HCT116 (cell line): Measurements from ENCODE around the gene CPT1B. TPM values are rescaled to one million over a fixed set of nuclear protein-coding genes. Genes with fewer than 3 reads are reported as not detected.

ENCODE experiments used
- ATAC-seq: fragments of 200-7000 bp; cut with Tn5 transposase; 2 replicates; pipeline ENCODE4 v1.9.1; 2020; ENCODE audit warnings: mild to moderate bottlenecking, moderate library complexity
- BruUV-seq: library from RNA; stranded (reverse); fragments of 400-500 nt; replicated peaks from 2 replicates; lab custom pipeline; 2021; lab: Mats Ljungman, UMichigan
- CTCF ChIA-PET: fragments of 300-600 bp; sonication (Branson Sonifier 250); formaldehyde crosslinking; loops from one replicate; lab custom pipeline; 2021; ENCODE audit warnings: antibody characterized with exemption; lab: Charles Lee
- POLR2A ChIA-PET: fragments of 300-600, 350-600 bp; sonication (Branson Sonifier 250); formaldehyde crosslinking; loops from one replicate; lab custom pipeline; 2021; ENCODE audit warnings: antibody characterized with exemption; lab: Charles Lee
- RAD21 ChIA-PET, 2 experiments: fragments of 300-600 bp; sonication (Branson Sonifier 250); formaldehyde crosslinking; loops; one replicate each; lab custom pipeline; 2023; ENCODE audit warnings: low total read pairs in 2 of 2; ENCODE audit not compliant: uncharacterized antibody in 2 of 2, unreplicated experiment in 2 of 2, low non-redundant PET in 1 of 2; lab: Charles Lee
- DNase-seq: peaks from one replicate; pipeline ENCODE4 v3.0.0-alpha.2; 2010; ENCODE audit warnings: low read depth, low spot score
- H2AFZ ChIP-seq: fragments of 200-600 bp; shearing (Covaris generic), sonication (generic); 2 replicates; pipeline ENCODE4 v1.6.1; 2017; ENCODE audit warnings: low read depth, mixed run types, mixed read lengths, antibody characterized with exemption, low read length; ENCODE audit not compliant: poor library complexity, severe bottlenecking
- H3K27ac ChIP-seq: 2 replicates; pipeline ENCODE4 v1.5.1; 2012; ENCODE audit warnings: low read depth, low read length
- H3K27me3 ChIP-seq: fragments of 200-600 bp; sonication (generic); 2 replicates; pipeline ENCODE4 v1.6.1; 2016; ENCODE audit warnings: mixed run types, low read length, mixed read lengths; ENCODE audit not compliant: insufficient read depth
- H3K36me3 ChIP-seq, 2 experiments: fragments of 200-500 bp in 1 of 2; fragments of 200-600 bp in 1 of 2; sonication (Bioruptor generic) in 1 of 2; sonication (generic) in 1 of 2; 2 replicates each; pipeline versions ENCODE4 v1.5.1 to v1.6.1; 2014 to 2016; ENCODE audit warnings: low read length in 2 of 2, inconsistent platforms in 1 of 2, mixed read lengths in 1 of 2, mixed run types in 1 of 2; ENCODE audit not compliant: insufficient read depth in 2 of 2, control insufficient read depth in 1 of 2
- H3K4me1 ChIP-seq, 2 experiments: fragments of 200-600 bp in 1 of 2; sonication (generic) in 1 of 2; 2 replicates each; pipeline versions ENCODE4 v1.5.1 to v1.6.1; 2012 to 2017; ENCODE audit warnings: low read length in 2 of 2, inconsistent platforms in 1 of 2, mild to moderate bottlenecking in 1 of 2, mixed read lengths in 1 of 2, mixed run types in 1 of 2, moderate library complexity in 1 of 2; ENCODE audit not compliant: insufficient read depth in 2 of 2, control insufficient read depth in 1 of 2
- H3K4me2 ChIP-seq: fragments of 200-600 bp; sonication (generic); 2 replicates; pipeline ENCODE4 v1.6.1; 2017; ENCODE audit warnings: mixed run types, low read length, mixed read lengths
- H3K4me3 ChIP-seq, 2 experiments: fragments of 200-600 bp in 1 of 2; sonication (generic) in 1 of 2; replicated peaks in 1 of 2; 2 replicates each; pipeline ENCODE4 v1.5.1; 2011 to 2016; ENCODE audit warnings: low read length in 2 of 2, control low read depth in 1 of 2, low read depth in 1 of 2, mild to moderate bottlenecking in 1 of 2, mixed read lengths in 1 of 2, mixed run types in 1 of 2
- H3K79me2 ChIP-seq: fragments of 200-600 bp; sonication (generic); 2 replicates; pipeline ENCODE4 v1.6.1; 2017; ENCODE audit warnings: mild to moderate bottlenecking, mixed run types, low read length, moderate library complexity, mixed read lengths; ENCODE audit not compliant: insufficient read depth
- H3K9ac ChIP-seq: fragments of 200-600 bp; sonication (generic); 2 replicates; pipeline ENCODE4 v1.6.1; 2016; ENCODE audit warnings: low read length, mixed read lengths
- H3K9me2 ChIP-seq: fragments of 200-600 bp; sonication (generic), shearing (Covaris generic); 2 replicates; pipeline ENCODE4 v1.6.1; 2017; ENCODE audit warnings: mixed run types, mild to moderate bottlenecking, moderate library complexity; ENCODE audit not compliant: insufficient read depth
- H3K9me3 ChIP-seq, 2 experiments: fragments of 200-500 bp in 1 of 2; fragments of 200-600 bp in 1 of 2; sonication (Bioruptor generic) in 1 of 2; sonication (generic) in 1 of 2; 2 replicates each; pipeline ENCODE4 v1.6.1; 2014 to 2017; ENCODE audit warnings: low read length in 2 of 2, mixed read lengths in 2 of 2, inconsistent platforms in 1 of 2, low read depth in 1 of 2, mild to moderate bottlenecking in 1 of 2, mixed run types in 1 of 2, moderate library complexity in 1 of 2; ENCODE audit not compliant: control insufficient read depth in 1 of 2, insufficient read depth in 1 of 2
- H4K20me1 ChIP-seq: fragments of 200-600 bp; sonication (generic), shearing (Covaris generic); 2 replicates; pipeline ENCODE4 v1.6.1; 2017; ENCODE audit warnings: mixed run types, mild to moderate bottlenecking, moderate library complexity; ENCODE audit not compliant: insufficient read depth
- CBX3 ChIP-seq: IDR thresholded peaks from 2 replicates; pipeline ENCODE4 v1.6.1; 2012; ENCODE audit warnings: low read depth
- CEBPB ChIP-seq: IDR thresholded peaks from 2 replicates; pipeline ENCODE4 v1.6.1; 2012; ENCODE audit warnings: low read depth
- EGR1 ChIP-seq: IDR thresholded peaks from 2 replicates; pipeline ENCODE4 v1.6.1; 2012; ENCODE audit warnings: low read depth
- ELF1 ChIP-seq: IDR thresholded peaks from 2 replicates; pipeline ENCODE4 v1.6.1; 2012; ENCODE audit warnings: low read depth, borderline replicate concordance
- EZH2phosphoT487 ChIP-seq: fragments of 200-600 bp; IDR thresholded peaks from 2 replicates; pipeline ENCODE4 v1.6.1; 2018; ENCODE audit warnings: antibody characterized with exemption, borderline replicate concordance
- FOSL1 ChIP-seq: IDR thresholded peaks from 2 replicates; pipeline ENCODE4 v1.6.1; 2012; ENCODE audit warnings: low read depth
- RAD21 ChIP-seq: IDR thresholded peaks from 2 replicates; pipeline ENCODE4 v1.6.1; 2012; ENCODE audit warnings: low read depth, mild to moderate bottlenecking
- SIN3A ChIP-seq: IDR thresholded peaks from 2 replicates; pipeline ENCODE4 v1.6.1; 2012; ENCODE audit warnings: low read depth
- SP1 ChIP-seq: IDR thresholded peaks from 2 replicates; pipeline ENCODE4 v1.6.1; 2012; ENCODE audit warnings: low read depth
- ZFX ChIP-seq: fragments of 450-650 bp; IDR thresholded peaks from 2 replicates; pipeline ENCODE4 v1.6.1; 2017
- ZNF274 ChIP-seq: fragments of 200-500 bp; sonication (Bioruptor generic); IDR thresholded peaks from 2 replicates; pipeline ENCODE4 v1.6.1; 2014; ENCODE audit warnings: mild to moderate bottlenecking, low read depth, low read length, inconsistent platforms
- intact Hi-C: fragments of 100-400 bp; cut with micrococcal nuclease; formaldehyde crosslinking; loops from 2 replicates; pipeline ENCODE4 v1.10.0; 2022
- total RNA-seq: library from RNA; stranded (reverse); gene quantifications from one replicate; pipeline ENCODE4 v1.2.1, GENCODE V29; 2021; ENCODE audit not compliant: unreplicated experiment
- TF ChIP-seq, protein P1 (sequence below): IDR thresholded peaks from 2 replicates; pipeline ENCODE4 v1.6.1; 2012
- TF ChIP-seq, protein P2 (sequence below), 3 experiments: fragments of 200-600 bp in 1 of 3; sonication (generic) in 1 of 3; IDR thresholded peaks in 2 of 3; conservative IDR thresholded peaks in 1 of 3; 2 replicates each; pipeline ENCODE4 v1.5.1; 2012 to 2017; ENCODE audit warnings: low read depth in 2 of 3, low read length in 2 of 3, antibody characterized with exemption in 1 of 3, borderline replicate concordance in 1 of 3, control low read depth in 1 of 3, mild to moderate bottlenecking in 1 of 3, mixed read lengths in 1 of 3, mixed run types in 1 of 3, moderate library complexity in 1 of 3; ENCODE audit not compliant: insufficient read depth in 1 of 3
- TF ChIP-seq, protein P3 (sequence below): IDR thresholded peaks from 2 replicates; pipeline ENCODE4 v1.6.1; 2011; ENCODE audit warnings: mild to moderate bottlenecking, low read length, moderate library complexity; ENCODE audit not compliant: insufficient replicate concordance; ENCODE audit errors: extremely low read depth
- TF ChIP-seq, protein P4 (sequence below): IDR thresholded peaks from 2 replicates; pipeline ENCODE4 v1.6.1; 2012

CPT1B gene
- total RNA-seq, 1 experiment from 2014 or later, result 35.1 TPM

GRCh38 chr22:50600967-50601668 is 22.9 kb upstream of the CPT1B start:
- ChIA-PET POLR2A (no interaction called here), RAD21 (no interaction called here), CTCF (no interaction called here)
- BruUV-seq, result no TSS peak
- no peaks in the 10 kb centered on the region for H3K79me2 ChIP-seq
- intact Hi-C loops, result no loop called here
- TF ChIP-seq, protein P1, sequence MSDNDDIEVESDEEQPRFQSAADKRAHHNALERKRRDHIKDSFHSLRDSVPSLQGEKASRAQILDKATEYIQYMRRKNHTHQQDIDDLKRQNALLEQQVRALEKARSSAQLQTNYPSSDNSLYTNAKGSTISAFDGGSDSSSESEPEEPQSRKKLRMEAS, result no peak
- peak; percentile 42; the same call in 1 of the 2 replicates for TF ChIP-seq ZFX
- H3K27me3 ChIP-seq, result no peaks in the 10 kb centered on the region
- no peaks in the 10 kb centered on the region for H3K9me3 ChIP-seq
- H3K9ac ChIP-seq, result no peak overlapping the region
- no peak for DNase-seq
- H3K27ac ChIP-seq, result no peak overlapping the region
- no peaks in the 10 kb centered on the region for H4K20me1 ChIP-seq
- H3K36me3 ChIP-seq, result no peaks in the 10 kb centered on the region
- peaks cover 0 to 10% of the 10 kb centered on the region in 2 experiments; a peak in 1 of 4 replicates for H3K4me1 ChIP-seq
- H3K4me3 ChIP-seq, result peak overlapping the region; percentile 36 to 55
- no peak overlapping the region for H2AFZ ChIP-seq
- peak; percentile 13; the same call in 1 of the 2 replicates for ATAC-seq
- H3K9me2 ChIP-seq, result no peaks in the 10 kb centered on the region
- peak overlapping the region; percentile 68 for H3K4me2 ChIP-seq

DNA sequence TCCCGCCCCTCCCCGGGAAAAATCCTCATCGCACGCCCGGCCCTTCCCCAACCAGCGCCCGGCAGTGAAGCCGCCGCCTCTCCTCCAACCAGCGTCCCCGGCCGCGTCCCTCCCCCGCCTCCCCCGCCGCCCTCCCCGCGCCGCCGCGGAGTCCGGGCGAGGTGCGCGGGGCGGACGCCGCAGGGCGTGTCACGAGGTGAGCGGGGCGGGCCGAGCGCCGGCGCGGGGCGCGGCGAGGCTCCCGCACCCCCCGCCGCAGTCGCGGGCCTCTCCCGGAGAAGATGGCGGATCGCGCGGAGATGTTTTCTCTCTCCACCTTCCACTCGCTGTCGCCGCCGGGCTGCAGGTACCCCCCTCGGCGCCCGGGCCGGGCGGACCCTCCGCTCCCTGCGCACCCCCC is 22.3 kb upstream of the CPT1B start, which contains the start of gene MAPK8IP2:
Gene MAPK8IP2 (plus strand): TSS at position 256 of the 400 bp plus-strand sequence. CDS start 26 bp downstream, at position 282.
- POLR2A ChIA-PET, result no interaction called here
- no peak for DNase-seq
- Histone ChIP-seq H3K4me1 (peaks cover 0 to 10% of the 10 kb centered on the region in 2 experiments; a peak in 1 of 4 replicates), H2AFZ (no peak within 1 kb of the TSS), H3K27me3 (no peaks in the 10 kb centered on the region), H3K4me3 (peak within 1 kb of the TSS; percentile 36 to 55), H3K79me2 (no peaks in the 10 kb centered on the region), H3K36me3 (no peaks in the 10 kb centered on the region), H3K27ac (no peak within 1 kb of the TSS), H3K9me2 (no peaks in the 10 kb centered on the region), H3K9me3 (no peaks in the 10 kb centered on the region), H3K4me2 (peak within 1 kb of the TSS; percentile 68), H3K9ac (no peak within 1 kb of the TSS), H4K20me1 (no peaks in the 10 kb centered on the region)
- RAD21 ChIA-PET, result no interaction called here
- CTCF ChIA-PET, result no interaction called here
- BruUV-seq, result no TSS peak
- intact Hi-C loops, result no loop called here
- peak; percentile 80 for ATAC-seq
- TF ChIP-seq SP1, result no peak
- no peak for TF ChIP-seq ELF1
- no peak for TF ChIP-seq EZH2phosphoT487
- no peak for TF ChIP-seq RAD21
- TF ChIP-seq, protein P2, sequence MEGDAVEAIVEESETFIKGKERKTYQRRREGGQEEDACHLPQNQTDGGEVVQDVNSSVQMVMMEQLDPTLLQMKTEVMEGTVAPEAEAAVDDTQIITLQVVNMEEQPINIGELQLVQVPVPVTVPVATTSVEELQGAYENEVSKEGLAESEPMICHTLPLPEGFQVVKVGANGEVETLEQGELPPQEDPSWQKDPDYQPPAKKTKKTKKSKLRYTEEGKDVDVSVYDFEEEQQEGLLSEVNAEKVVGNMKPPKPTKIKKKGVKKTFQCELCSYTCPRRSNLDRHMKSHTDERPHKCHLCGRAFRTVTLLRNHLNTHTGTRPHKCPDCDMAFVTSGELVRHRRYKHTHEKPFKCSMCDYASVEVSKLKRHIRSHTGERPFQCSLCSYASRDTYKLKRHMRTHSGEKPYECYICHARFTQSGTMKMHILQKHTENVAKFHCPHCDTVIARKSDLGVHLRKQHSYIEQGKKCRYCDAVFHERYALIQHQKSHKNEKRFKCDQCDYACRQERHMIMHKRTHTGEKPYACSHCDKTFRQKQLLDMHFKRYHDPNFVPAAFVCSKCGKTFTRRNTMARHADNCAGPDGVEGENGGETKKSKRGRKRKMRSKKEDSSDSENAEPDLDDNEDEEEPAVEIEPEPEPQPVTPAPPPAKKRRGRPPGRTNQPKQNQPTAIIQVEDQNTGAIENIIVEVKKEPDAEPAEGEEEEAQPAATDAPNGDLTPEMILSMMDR (IDR thresholded peaks at IDR 0.05 in 2 of 3, conservative IDR thresholded peaks at IDR 0.05 in 1 of 3; ENCODE audit: borderline replicate concordance in 1 of 3, insufficient read depth in 1 of 3, low read depth in 2 of 3, low read length in 2 of 3), result no peak
- TF ChIP-seq, protein P3, sequence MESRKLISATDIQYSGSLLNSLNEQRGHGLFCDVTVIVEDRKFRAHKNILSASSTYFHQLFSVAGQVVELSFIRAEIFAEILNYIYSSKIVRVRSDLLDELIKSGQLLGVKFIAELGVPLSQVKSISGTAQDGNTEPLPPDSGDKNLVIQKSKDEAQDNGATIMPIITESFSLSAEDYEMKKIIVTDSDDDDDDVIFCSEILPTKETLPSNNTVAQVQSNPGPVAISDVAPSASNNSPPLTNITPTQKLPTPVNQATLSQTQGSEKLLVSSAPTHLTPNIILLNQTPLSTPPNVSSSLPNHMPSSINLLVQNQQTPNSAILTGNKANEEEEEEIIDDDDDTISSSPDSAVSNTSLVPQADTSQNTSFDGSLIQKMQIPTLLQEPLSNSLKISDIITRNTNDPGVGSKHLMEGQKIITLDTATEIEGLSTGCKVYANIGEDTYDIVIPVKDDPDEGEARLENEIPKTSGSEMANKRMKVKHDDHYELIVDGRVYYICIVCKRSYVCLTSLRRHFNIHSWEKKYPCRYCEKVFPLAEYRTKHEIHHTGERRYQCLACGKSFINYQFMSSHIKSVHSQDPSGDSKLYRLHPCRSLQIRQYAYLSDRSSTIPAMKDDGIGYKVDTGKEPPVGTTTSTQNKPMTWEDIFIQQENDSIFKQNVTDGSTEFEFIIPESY, result no peak
- no peak for TF ChIP-seq EGR1
- no peak for TF ChIP-seq CEBPB
- TF ChIP-seq SIN3A, result no peak
- TF ChIP-seq, protein P1, result no peak
- TF ChIP-seq CBX3, result no peak
- no peak for TF ChIP-seq ZNF274
- TF ChIP-seq FOSL1, result no peak
- TF ChIP-seq, protein P4, sequence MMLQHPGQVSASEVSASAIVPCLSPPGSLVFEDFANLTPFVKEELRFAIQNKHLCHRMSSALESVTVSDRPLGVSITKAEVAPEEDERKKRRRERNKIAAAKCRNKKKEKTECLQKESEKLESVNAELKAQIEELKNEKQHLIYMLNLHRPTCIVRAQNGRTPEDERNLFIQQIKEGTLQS, result no peak
- no peak for TF ChIP-seq ZFX
